ENCODE data around the gene BST2.
A peak's percentile ranks its signal among the peaks of the same experiment; 100 is the strongest.

BST2 gene

GRCh38 chr19:17419154-17419620, 13.8 kb upstream of the BST2 start:
- DNase-seq, result no peak

GRCh38 chr19:17418710-17419109, 13.3 kb upstream of the BST2 start:
- DNase-seq, result no peak

- DNase-seq, result no peak
Observed at GRCh38 chr19:17415121-17415520, 9.7 kb upstream of the BST2 start.

- DNase-seq, result no peak
Observed at GRCh38 chr19:17414097-17414496, 8.7 kb upstream of the BST2 start.

GRCh38 chr19:17411801-17412200, 6.4 kb upstream of the BST2 start:
- no peak for DNase-seq

- no peak for DNase-seq
Observed at GRCh38 chr19:17409990-17410389, 4.6 kb upstream of the BST2 start.

- no peak for DNase-seq
Observed at GRCh38 chr19:17406887-17407196, 1.4 kb upstream of the BST2 start.

- peak; percentile 51 for DNase-seq
Observed at GRCh38 chr19:17406046-17406886, 836 bp upstream of the BST2 start.

GRCh38 chr19:17404621-17405249, 695 bp downstream of the BST2 start:
- no peak for DNase-seq

GRCh38 chr19:17404015-17404414, 1.4 kb downstream of the BST2 start:
- DNase-seq, result no peak

- DNase-seq, result peak; percentile 72
Observed at GRCh38 chr19:17402982-17403855, 2.2 kb downstream of the BST2 start.

- no peak for DNase-seq
Observed at GRCh38 chr19:17401628-17402027, 3.8 kb downstream of the BST2 start.

GRCh38 chr19:17398902-17399527, 6.4 kb downstream of the BST2 start:
- DNase-seq, result no peak

- DNase-seq, result peak; percentile 89
Observed at GRCh38 chr19:17394891-17395415, 10.5 kb downstream of the BST2 start.

- no peak for DNase-seq
Observed at GRCh38 chr19:17393914-17394313, 11.5 kb downstream of the BST2 start, which contains the start of gene CCDC194. CCDC194 (minus strand) TSS chr19:17394196; CDS start chr19:17394158, 38 bp downstream.

GRCh38 chr19:17393002-17393401, 12.4 kb downstream of the BST2 start:
- no peak for DNase-seq

GRCh38 chr19:17391371-17392151, 13.9 kb downstream of the BST2 start:
- DNase-seq, result no peak

GRCh38 chr19:17390665-17391370, 14.6 kb downstream of the BST2 start:
- peak; percentile 96 for DNase-seq

- DNase-seq, result no peak
Observed at GRCh38 chr19:17389957-17390664, 15.3 kb downstream of the BST2 start.

- DNase-seq, result no peak
Observed at GRCh38 chr19:17389288-17389687, 16.1 kb downstream of the BST2 start.
